Erythroblast (primary cell): ENCODE results near the gene GALNT7.

Source experiments
- GATA1 ChIP-seq: IDR thresholded peaks from 2 replicates; pipeline ENCODE4 v1.6.1; 2011; ENCODE audit warnings: low read depth, mild to moderate bottlenecking, control low read depth, low read length, moderate library complexity
- POLR2A ChIP-seq: IDR thresholded peaks from 2 replicates; pipeline ENCODE4 v1.6.1; 2011; ENCODE audit warnings: mild to moderate bottlenecking, low read length

DNA sequence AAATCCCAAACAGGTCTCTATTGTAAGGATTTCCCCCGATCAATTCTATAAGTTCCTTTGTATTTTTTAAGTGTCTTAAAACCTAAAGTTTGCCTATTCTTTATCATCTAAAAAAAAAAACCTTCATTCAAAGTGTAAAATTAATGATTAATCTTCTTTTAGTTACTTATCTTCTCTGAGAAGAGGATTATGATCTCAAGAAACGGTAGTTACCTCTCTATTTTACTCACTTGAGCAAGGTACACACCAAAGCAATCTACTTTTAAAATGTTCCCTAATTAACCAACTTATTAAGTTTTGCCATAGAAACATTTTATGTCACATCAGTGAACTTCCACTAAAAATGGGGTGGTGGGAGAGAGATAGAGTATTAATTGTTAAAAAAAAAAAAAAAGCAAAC is 15.2 kb upstream of the GALNT7 start:
- no peak for TF ChIP-seq POLR2A
- TF ChIP-seq GATA1, result no peak
